DMS153 (cell line): Measurements from ENCODE around the gene MS4A1.
A peak's percentile ranks its signal among the peaks of the same experiment; 100 is the strongest.
"Not testable (repeated sequence)": the region's sequence is repeated elsewhere in the genome, so short reads cannot be mapped to it uniquely, and the experiment has no call there.

Source experiments
- DNase-seq: peaks from one replicate; lab custom pipeline; 2025; lab: John Stamatoyannopoulos, UW

MS4A1 gene

GRCh38 chr11:60455531-60456042 is at the start of gene MS4A1:
MS4A1 (plus strand) TSS chr11:60455847; CDS start chr11:60462375, 6,528 bp downstream.
- no peak for DNase-seq

GRCh38 chr11:60420015-60420414 is 35.6 kb upstream of the MS4A1 start:
- DNase-seq = no peak

DNA sequence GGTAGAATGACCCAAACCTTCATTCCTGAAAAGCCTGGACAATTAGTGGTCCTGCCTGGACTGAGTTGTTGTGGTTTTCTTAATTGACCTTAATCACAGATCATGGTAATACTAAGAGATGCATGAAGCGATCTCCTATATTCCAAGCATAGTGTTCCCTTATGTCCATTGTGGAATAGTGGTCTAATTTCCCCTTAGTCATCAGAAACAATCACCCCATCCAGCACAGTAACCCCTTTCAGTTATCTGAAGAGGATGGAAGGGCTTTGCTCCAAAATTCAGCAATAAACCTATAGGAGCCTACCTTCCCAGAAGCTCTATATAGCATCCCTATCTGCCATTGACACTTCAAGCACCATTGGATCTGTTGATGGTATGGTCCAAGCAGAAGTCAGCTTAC is 33.0 kb upstream of the MS4A1 start:
- no peak for DNase-seq

DNA sequence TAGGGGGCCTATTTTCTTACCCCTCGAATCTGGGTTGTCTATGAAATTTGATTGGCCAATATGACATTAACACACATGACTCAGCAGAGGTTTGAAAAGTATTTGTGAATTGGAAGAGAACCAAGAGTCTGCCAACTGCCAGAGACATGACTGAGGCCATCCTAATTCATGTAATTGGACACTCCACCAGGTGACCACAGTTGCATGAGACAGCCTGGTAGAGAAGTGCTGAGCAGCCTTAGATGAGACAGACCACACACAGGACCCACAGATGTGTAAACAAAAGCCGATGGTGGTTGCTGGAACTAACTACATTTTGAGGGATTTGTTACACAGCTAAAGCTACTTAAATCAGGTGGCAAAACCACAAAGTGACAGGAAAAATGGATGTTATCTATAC is 27.1 kb upstream of the MS4A1 start:
- peak; percentile 37 for DNase-seq

GRCh38 chr11:60429272-60429671 is 26.4 kb upstream of the MS4A1 start, which contains the start of gene MS4A5:
MS4A5 (plus strand) TSS chr11:60429572; CDS start chr11:60429675, 103 bp downstream.
- DNase-seq = no peak

- no peak for DNase-seq
Observed at GRCh38 chr11:60431251-60431650, 24.4 kb upstream of the MS4A1 start.

GRCh38 chr11:60433401-60433800 is 22.2 kb upstream of the MS4A1 start:
- DNase-seq = no peak

- DNase-seq = no peak
Observed at GRCh38 chr11:60447070-60447469, 8.6 kb upstream of the MS4A1 start.

DNA sequence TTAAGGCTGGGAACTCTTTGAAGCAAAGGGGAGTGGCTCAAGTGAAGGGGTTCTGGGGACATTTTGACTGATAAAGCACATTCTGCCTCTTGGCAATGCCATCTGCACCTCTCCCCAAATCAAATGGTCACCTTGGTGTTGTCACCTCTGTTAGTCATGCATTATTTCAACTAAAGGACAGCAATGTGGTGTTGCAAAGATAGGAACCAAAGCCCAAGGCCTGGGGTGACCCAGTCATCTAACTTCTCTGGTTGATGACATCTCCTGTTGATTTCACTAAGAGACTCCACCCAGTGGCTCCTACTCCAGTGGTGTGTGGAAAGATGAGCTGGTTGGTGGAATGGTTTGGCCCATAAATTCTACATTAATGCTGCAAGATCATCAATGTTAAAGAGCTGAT is 7.8 kb upstream of the MS4A1 start:
- DNase-seq = no peak

DNA sequence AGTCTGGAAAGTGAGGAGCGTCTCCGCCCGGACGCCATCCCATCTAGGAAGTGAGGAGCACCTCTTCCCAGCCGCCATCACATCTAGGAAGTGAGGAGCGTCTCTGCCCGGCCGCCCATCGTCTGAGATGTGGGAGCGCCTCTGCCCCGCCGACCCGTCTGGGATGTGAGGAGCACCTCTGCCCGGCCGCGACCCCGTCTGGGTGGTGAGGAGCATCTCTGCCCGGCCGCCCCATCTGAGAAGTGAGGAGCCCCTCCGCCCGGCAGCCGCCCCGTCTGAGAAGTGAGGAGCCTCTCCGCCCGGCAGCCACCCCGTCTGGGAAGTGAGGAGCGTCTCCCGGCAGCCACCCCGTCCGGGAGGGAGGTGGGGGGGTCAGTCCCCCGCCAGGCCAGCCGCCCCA is 4.5 kb upstream of the MS4A1 start:
- not testable (repeated sequence) for DNase-seq

DNA sequence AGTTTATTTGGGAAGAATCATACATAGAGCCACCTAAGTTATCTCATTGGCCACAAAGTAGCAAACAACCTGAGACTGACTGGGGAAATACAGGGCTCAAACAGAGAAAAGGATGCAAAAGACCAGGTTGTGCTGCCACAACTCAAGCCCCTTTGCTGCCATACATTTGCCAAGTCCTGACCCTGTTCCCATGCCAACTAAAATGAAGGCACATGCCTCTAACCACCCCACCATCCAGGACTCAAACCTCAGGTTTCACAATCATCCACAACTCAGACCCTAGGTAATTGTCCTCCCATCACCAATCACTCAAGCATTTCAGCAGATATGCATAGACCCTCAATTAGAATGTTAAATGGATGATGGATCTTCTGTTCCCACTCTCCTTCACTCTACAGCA is 1.4 kb upstream of the MS4A1 start:
- no peak for DNase-seq

DNA sequence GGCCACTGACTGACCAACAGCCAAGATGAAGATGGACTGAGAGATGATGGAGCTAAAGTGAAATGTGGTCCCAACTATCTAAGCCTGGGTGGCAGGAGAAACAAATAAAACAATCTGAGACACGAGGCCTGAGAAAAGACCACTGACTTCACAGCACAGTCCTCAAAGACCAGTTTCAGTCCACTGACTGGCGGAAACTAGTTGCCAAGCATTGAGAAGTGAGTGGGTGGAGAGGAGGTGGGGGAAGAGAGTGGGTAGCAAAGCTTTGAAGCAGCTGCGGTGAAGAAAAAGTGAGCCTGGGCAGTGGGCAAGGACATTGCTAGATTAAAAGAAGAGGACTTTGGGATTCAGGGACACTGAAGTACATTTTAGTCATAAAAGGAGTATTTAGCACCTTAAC is 1.9 kb downstream of the MS4A1 start:
- DNase-seq = no peak

DNA sequence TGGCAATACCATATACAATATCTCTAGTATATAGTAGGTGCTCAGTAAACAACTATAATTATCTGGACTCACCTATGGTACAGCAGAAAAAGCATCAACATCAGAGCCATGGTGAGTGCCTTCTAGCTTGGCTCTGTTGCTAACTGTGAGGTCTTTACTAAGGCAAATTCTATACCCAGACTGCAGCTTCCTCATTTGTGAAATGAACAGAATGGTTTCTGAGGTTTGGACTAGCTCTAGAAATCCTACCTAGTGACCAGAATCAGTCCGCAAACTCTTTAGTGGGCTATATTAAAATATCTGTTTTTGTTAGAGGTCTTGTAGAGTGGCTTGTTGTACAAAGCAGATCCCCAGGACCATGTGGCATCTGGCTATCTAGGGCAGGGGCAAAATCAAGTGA is 3.7 kb downstream of the MS4A1 start:
- DNase-seq = no peak

- no peak for DNase-seq
Observed at GRCh38 chr11:60468829-60469228, 13.2 kb downstream of the MS4A1 start.

DNA sequence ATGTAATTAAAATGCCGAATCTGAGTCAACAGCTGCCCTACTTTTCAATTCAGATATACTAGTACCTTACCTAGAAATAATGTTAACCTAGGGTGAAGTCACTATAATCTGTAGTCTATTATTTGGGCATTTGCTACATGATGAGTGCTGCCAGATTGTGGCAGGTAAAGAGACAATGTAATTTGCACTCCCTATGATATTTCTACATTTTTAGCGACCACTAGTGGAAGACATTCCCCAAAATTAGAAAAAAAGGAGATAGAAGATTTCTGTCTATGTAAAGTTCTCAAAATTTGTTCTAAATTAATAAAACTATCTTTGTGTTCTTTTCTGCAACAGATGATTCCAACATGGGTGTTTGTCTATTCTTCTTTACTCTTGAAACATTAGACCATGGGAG is 14.1 kb downstream of the MS4A1 start:
- DNase-seq = no peak

DNA sequence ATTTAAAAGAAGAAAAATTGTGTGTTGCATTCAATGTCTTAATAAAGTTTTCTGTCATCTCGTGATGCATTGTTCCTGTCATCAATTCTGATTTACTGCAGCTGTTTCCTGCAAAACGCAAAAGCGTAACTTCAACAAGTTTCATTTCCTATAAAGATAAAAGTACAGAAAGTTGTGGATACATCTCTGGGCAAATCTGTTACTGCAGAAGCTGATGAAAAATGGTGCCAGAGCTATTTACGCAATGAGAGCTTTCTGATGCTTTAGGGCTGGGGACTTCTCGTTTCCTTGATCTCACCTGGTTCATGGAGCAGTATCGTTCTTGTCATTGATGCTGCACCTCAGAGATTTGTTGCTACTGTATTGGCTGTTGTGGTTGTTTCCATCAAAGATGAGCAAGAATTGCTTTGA is 21.4 kb downstream of the MS4A1 start:
- DNase-seq = no peak

DNA sequence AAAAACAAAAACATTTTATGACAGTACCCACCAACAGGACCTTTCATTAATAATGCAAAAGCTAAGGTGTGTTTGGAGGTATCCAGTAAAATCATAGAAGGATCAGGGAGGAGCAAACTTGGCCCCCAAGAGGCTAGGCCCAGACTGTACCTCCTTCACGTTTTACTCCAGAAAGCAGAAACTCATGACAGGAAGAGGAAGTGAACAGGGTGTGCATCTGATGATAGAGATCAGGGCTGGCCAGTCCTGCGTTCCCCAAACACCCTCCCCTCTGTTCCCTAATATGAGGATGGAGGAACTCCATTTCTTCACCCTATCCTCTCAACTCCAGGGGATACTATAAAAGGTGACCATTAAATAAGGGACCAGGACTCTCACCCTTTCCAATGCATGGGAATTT is 26.7 kb downstream of the MS4A1 start:
- DNase-seq = no peak

GRCh38 chr11:60485987-60486386 is 30.3 kb downstream of the MS4A1 start:
- no peak for DNase-seq

- DNase-seq = no peak
Observed at GRCh38 chr11:60492488-60493009, 36.9 kb downstream of the MS4A1 start, which contains the start of gene MS4A12. MS4A12 (plus strand) TSS chr11:60492778; CDS start chr11:60497319, 4,541 bp downstream.

- DNase-seq = no peak
Observed at GRCh38 chr11:60493454-60493853, 37.8 kb downstream of the MS4A1 start.

DNA sequence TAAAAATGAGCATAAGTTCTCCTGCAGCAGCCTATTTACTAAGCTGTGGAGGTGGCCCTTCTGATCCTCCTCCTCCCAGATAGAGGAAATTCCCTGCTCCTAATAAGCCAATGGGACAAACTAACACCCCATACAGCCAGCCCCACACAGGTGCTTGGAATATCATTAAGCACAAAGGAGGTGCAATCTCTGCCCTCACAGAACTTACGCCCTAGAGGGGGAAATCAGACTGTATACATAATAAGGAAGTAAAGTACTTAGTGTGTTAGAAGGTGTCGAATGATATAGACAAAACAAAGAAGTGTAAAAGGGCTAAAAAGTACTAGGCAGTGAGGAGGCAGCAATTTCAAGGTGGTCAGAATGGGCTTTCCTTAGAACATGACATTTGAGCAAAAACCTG is 42.8 kb downstream of the MS4A1 start:
- no peak for DNase-seq

DNA sequence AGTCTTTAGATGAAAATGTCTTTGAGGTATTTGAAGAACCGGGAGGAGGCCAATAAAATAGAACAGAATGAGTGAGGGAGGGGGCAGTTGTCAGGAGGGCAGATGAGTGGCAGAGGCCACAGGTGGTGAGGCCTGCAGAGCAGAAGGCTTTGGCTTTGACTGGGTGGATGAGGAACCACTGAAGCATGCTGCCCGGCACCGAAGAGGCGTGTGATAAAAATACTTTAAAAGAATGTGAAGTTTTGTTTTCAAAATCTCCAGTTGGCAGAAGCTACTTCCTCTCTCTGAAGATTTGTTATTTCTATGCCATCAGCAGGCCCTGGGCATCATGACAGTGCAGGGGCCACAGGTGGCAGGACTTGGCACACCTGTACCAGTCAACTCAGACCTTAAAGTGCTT is 43.2 kb downstream of the MS4A1 start:
- no peak for DNase-seq

DNA sequence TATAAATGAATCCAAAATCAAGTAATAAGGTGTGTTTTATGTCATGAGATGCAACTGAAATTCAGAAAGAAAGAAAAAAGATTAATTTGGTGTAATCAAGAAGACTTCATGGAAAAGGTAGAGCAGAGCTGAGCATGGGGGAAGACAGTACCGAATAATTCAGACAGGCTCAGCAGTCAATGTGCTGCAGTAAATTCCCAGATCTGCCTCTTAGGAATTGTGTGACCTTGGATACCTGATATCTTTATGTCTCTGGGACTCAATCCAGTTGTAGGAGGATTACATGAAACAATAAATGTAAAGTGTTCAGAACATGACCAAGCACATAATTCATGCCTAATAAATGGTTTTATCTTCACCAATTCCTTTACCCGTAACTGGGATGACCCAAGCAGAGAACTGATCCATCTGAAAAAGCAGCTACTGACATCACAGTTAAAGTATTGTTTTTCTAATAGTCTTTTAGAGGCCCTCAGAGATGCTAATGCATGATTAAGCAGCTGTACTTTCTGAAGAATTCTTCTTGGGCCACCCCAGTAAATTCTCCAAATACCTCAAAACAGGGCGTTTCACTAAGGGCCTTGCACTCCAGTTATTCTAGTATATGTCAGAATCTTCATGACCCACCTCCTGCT is 44.7 kb downstream of the MS4A1 start:
- DNase-seq = no peak

DNA sequence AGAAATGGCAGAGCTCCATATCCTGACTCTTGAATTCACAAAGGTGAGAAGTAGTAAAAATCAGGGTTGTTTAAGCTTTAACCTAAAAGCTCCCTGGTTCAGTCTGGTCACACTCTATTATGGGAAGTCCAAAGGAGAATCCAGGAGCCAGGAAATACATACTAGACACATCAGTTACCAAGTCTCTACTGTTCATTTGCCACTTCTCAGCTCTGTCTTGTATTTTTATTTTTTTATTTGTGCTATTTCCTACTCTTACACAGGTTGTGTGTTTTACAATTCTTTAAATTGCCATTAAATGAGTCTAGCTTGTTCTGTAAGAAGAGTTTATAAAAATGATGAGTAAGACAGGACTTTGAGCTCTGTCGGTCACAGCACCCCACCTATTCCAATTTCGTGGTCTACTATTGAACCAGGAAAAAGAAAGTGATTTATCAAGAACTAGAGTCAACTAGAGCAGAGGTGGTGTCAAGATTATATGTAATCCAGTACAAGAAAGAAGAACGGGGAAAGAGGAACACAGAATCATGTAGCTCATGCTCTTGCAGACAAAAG is 46.7 kb downstream of the MS4A1 start:
- DNase-seq = no peak
